ENCODE data around the gene SFMBT1.

DNA sequence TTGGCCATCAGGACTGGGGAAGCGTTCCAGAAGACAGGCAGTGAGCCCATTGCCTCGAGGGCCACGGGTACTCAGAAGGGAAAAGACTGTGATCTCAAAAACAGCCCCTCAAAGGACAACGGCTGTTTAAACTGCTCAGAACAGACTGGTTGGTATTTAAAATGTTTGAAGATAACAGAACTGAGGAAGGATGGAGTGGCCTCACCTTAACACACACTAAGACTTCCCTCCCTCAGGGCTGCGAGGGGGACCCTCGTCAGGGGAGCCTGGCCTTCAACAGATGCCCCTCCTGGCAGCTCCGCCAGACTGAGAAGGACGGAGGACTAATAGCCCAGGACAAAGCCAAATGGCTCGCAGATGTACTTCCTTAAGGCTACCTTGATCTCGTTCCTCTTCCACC lies 151.1 kb downstream of the SFMBT1 start:
- TF ChIP-seq, protein P1, sequence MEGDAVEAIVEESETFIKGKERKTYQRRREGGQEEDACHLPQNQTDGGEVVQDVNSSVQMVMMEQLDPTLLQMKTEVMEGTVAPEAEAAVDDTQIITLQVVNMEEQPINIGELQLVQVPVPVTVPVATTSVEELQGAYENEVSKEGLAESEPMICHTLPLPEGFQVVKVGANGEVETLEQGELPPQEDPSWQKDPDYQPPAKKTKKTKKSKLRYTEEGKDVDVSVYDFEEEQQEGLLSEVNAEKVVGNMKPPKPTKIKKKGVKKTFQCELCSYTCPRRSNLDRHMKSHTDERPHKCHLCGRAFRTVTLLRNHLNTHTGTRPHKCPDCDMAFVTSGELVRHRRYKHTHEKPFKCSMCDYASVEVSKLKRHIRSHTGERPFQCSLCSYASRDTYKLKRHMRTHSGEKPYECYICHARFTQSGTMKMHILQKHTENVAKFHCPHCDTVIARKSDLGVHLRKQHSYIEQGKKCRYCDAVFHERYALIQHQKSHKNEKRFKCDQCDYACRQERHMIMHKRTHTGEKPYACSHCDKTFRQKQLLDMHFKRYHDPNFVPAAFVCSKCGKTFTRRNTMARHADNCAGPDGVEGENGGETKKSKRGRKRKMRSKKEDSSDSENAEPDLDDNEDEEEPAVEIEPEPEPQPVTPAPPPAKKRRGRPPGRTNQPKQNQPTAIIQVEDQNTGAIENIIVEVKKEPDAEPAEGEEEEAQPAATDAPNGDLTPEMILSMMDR (conservative IDR thresholded peaks at IDR 0.05 in 1 of 2, IDR thresholded peaks at IDR 0.05 in 1 of 2; ENCODE audit: extremely low read depth in 1 of 2, insufficient read depth in 1 of 2, low read depth in 1 of 2, low read length in 2 of 2): no peak
- TF ChIP-seq EZH2 (IDR thresholded peaks at IDR 0.05; ENCODE audit: borderline replicate concordance, low read length): no peak

Data from mammary epithelial cell (primary cell).